ENCODE measurements around the gene MELK.
A peak's percentile ranks its signal among the peaks of the same experiment; 100 is the strongest.

GRCh38 chr9:36543916-36544315 lies 28.8 kb upstream of the MELK start:
- no peak for TF ChIP-seq CTCF (IDR thresholded peaks at IDR 0.05)
- no peak for TF ChIP-seq POLR2A (IDR thresholded peaks at IDR 0.05)
- peak; percentile 71 for TF ChIP-seq POLR2AphosphoS5 (IDR thresholded peaks at IDR 0.05)

Measured in prostate gland (tissue), 2 donors.